ENCODE measurements around the gene ATXN1.
A peak's percentile ranks its signal among the peaks of the same experiment; 100 is the strongest.

Gene ATXN1

GRCh38 chr6:16533721-16534136, 227.5 kb downstream of the ATXN1 start:
- DNase-seq (ENCODE audit: low spot score): no peak

- DNase-seq (ENCODE audit: low spot score): no peak
Observed at GRCh38 chr6:16533210-16533609, 228.1 kb downstream of the ATXN1 start.

- DNase-seq (ENCODE audit: low spot score): no peak
Observed at GRCh38 chr6:16527691-16528090, 233.6 kb downstream of the ATXN1 start.

- DNase-seq (ENCODE audit: low spot score): no peak
Observed at GRCh38 chr6:16524380-16524707, 236.9 kb downstream of the ATXN1 start.

DNA sequence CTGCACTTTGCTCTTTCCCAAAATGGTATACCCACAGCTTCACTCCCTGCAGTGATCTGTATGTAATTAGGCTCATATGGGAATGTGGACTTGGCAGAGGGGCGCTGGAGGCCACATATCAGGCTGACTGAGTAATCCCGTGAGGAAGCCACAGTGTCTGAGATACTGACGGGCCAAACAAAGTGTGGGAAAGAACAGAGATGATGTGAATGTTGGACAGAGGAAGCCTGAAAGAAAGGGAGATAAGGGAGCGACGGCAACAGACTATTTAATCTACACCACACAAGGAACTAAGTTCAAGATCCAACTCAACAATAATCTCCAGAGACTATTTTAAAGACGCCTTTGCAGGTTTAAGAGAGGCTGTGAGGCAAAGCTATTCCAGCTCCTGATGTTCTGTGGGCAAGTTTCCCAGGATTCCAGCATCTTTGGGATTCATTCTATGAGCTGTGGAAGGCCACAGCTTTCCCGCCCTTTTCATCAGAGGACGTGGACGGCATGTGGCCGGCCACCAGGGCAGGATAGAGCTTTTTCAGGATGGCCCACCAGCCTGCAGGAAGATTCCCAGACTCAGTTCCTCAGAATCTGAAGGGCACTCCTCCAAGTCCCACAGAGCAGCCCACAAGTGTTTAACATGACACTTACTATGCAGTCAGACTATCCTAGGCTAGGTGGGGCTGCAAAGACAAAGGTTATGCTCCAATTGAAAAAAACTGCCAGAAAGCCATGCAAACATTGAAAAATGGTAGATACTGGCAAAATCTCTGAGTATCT, 237.5 kb downstream of the ATXN1 start:
- no peak for DNase-seq (ENCODE audit: low spot score)

- no peak for DNase-seq (ENCODE audit: low spot score)
Observed at GRCh38 chr6:16522937-16523336, 238.3 kb downstream of the ATXN1 start.

GRCh38 chr6:16521528-16521927, 239.7 kb downstream of the ATXN1 start:
- no peak for DNase-seq (ENCODE audit: low spot score)

DNA sequence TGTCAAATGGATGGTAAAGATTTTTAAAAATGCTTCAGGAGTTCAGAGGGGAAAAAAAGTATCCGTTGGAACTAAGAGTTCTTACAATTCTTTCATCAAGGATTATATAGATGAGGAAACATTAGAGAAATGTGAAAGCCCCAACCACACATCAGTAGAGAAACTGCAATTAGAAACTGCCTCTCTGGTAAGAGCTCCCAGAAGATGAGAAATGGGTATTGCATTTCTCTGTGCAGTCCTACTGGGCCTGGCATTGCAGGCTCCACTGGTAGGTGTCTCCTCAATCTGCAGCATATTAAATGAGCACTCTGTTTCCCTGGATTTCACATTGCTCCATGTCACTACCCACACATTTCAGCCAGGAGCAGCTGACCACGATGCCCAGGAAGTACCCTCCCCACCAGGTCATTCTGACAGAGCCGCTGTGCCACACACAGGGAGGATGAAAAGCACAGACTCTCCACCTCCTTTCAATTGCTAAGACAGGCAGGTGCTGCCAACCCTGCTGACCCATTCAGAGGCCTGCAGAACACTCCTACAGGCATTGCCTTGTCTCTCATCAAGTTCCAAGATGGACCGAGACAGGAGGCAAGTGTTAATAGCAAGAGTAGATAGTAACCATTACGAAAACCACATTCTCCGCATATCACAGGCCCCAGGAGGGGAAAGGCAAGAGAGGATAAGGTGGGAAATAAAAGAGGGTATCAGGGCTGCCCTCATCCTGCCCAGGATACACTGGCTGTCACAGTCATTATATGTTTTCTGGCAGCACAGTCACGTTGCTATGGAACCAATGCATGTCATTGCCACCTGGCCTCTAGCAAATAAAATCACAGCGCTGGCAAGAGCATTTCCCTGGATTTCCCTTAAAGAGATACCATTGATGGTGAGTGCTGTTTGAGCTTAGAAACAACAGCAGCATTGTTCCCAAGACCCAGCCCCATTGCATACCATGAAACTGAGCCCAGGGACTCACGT, 241.7 kb downstream of the ATXN1 start:
- no peak for DNase-seq (ENCODE audit: low spot score)

GRCh38 chr6:16518265-16518664, 243.0 kb downstream of the ATXN1 start:
- no peak for DNase-seq (ENCODE audit: low spot score)

GRCh38 chr6:16514249-16514648, 247.0 kb downstream of the ATXN1 start:
- peak; percentile 50 for DNase-seq (ENCODE audit: low spot score)

- DNase-seq (ENCODE audit: low spot score): no peak
Observed at GRCh38 chr6:16512544-16513290, 248.5 kb downstream of the ATXN1 start.

DNA sequence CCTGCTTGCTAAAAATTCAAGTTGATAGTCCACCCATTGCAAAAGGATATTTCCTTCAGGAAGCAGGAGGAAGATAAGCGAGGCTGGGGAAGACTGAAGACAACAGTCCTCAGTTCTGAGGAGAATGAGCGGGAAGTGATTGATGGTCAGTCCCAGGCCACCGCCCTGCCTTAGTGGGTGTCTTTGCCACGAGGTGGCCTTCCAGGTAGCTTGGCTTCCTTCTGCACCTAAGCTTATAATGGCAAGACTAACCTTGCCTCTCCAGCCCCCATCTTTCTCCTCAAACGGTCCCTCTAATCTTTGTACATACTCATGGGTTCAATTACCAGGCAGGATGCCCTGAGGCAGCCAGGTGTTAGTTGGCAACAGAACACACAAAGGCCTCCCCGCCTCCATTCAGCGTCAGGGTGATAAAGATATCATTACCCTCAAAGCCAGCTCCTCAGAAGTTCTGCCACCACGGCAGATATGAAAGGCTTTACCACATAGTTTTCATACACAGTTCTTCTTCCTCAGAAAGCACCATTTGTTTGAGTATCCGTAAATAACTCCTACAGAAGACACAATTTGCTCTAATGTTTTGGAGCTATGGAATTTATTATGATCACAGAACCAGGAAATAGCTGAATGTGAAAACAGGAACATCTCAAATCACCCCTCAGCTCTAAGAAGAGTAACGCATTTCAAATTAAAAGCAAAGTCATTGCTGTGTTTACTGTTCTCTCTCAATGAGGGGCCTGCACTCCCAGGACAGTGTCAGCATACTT, 249.4 kb downstream of the ATXN1 start:
- no peak for DNase-seq (ENCODE audit: low spot score)

DNA sequence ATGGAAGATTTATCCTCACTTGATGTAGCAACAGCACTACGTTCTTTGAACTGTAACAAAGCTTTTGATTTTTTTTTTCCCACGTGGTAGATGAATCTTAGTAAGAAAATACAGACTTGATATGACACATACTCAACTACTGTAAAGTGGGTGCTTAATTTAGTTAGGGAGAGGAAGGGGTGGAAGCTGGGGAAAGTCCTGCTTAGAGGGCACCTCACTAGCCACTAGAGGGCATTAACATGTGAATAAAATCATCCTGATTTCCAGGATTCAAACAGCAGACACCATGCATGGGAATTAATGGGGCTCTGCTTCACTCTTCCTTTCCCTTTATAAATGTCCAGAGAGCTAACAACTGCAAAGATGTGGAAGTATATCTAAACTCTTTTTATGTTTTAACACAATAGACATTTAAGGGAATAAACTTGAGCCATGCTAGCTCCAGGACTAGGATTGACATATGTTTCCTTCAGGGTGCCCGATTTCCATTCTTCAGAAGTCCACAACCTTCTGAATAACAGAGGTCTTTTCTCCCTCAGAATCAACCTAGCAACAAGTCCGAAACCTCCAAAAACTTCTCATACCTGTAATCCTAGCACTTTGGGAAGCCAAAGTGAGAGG, 250.1 kb downstream of the ATXN1 start:
- DNase-seq (ENCODE audit: low spot score): peak; percentile 39

DNA sequence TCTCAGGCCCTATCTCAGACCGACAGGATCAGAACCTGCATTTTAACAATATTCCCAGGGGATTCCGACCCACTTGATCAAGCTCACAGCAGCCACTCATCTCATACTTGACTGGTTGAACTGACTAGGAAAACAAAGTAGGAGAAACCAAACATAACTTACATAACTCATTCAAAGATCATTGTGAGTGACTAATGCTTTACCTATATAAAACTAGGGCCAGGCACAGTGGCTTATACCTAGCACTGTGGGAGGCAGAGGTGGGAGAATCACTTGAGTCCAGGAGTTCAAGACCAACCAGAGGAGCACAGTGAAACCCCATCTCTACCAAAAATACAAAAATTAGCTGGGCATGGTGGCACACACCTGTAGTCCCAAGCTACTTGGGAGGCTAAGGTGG, 251.0 kb downstream of the ATXN1 start:
- DNase-seq (ENCODE audit: low spot score): no peak

GRCh38 chr6:16508959-16509358, 252.3 kb downstream of the ATXN1 start:
- no peak for DNase-seq (ENCODE audit: low spot score)

- DNase-seq (ENCODE audit: low spot score): peak; percentile 10
Observed at GRCh38 chr6:16505711-16506357, 255.4 kb downstream of the ATXN1 start.

DNA sequence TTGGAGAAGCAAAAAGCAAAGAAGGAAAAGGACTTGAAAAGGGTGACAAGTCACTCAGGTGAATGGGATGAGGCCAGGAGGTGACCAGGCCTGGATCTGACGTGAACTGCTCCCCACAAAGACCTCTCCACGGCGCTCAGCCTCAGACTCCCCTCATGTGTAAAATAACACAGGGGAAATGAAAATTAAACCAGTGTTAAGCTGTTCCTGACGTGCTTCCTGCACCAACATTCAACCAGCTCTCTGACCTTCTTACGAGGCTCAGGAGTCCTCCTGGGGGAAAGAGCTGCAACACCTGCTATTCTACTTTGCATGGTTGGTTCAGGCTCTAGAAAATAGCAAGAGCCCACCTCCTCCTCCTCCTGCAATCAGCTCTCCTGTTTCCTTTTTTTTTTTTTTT, 256.7 kb downstream of the ATXN1 start:
- DNase-seq (ENCODE audit: low spot score): no peak

GRCh38 chr6:16503970-16504415, 257.3 kb downstream of the ATXN1 start:
- no peak for DNase-seq (ENCODE audit: low spot score)

DNA sequence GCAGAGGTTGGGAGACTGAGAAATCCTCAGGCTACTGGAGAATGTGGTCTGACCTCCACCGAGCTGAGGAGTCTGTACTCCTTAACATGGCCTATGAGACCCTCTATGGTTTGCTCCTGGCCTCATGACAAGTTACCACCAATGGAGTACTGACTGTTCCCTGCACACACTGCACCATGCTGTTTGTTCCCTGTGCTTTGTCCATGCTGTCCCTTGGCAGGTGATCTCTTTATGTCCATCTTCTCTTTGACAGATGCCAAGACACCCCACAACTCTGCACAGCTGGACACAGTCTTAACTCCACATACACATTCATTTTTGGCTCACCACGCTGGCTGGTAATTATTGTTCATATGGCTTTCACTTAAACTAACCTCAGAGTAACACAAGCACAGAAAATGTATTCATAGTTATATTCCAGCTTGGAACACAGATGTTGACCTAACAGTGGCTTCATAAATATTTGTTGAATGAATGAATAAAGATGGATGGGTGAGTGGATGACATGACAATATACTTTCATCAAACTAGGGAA, 258.0 kb downstream of the ATXN1 start:
- DNase-seq (ENCODE audit: low spot score): no peak

GRCh38 chr6:16498957-16499356, 262.3 kb downstream of the ATXN1 start:
- no peak for DNase-seq (ENCODE audit: low spot score)
